ENCODE results near the gene THADA.

DNA sequence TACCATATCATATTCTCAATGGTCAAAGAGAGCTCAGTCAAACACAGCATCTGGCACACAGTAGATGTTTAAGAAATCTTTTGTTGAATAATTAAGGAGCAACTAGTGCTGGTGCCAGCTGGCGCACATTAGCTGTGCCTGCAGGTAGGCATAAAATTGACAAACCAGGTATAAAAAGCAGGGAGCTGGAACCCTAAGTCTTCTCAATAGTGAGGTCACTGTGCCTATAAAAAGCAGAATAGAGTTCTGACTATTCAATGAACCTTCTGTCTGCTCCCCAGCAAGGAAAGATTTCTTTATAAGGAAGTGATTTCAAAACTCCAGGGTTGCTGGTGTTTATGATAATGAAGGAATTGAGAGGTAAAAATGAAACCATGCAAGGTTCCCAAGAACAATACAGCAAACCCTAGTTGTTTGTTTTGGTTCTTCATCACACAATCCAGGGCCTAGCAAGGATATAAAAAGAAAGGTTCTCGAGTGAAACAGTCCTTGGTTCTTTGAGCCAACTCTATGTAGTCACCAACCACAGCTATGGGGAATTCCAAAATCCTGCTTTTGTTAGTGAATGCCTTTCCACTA is 76.1 kb downstream of the THADA start:
- TF ChIP-seq EP300 (IDR thresholded peaks at IDR 0.05) (peak; percentile 54 to 72), POLR2A (IDR thresholded peaks at IDR 0.05) (no peak)
- TF ChIP-seq, protein P1, sequence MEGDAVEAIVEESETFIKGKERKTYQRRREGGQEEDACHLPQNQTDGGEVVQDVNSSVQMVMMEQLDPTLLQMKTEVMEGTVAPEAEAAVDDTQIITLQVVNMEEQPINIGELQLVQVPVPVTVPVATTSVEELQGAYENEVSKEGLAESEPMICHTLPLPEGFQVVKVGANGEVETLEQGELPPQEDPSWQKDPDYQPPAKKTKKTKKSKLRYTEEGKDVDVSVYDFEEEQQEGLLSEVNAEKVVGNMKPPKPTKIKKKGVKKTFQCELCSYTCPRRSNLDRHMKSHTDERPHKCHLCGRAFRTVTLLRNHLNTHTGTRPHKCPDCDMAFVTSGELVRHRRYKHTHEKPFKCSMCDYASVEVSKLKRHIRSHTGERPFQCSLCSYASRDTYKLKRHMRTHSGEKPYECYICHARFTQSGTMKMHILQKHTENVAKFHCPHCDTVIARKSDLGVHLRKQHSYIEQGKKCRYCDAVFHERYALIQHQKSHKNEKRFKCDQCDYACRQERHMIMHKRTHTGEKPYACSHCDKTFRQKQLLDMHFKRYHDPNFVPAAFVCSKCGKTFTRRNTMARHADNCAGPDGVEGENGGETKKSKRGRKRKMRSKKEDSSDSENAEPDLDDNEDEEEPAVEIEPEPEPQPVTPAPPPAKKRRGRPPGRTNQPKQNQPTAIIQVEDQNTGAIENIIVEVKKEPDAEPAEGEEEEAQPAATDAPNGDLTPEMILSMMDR (IDR thresholded peaks at IDR 0.05): no peak
